MM.1S (cell line): ENCODE results near the gene CHST11.

Experiments used
- DNase-seq: peaks from one replicate; pipeline ENCODE4 v3.0.0-alpha.2; 2015
- H2AFZ ChIP-seq: fragments of 300-600 bp; sonication (generic); 2 replicates; pipeline ENCODE4 v1.6.0; 2016; ENCODE audit warnings: antibody characterized with exemption, low read length
- H3F3A ChIP-seq: fragments of 300-600 bp; sonication (generic); 2 replicates; pipeline ENCODE4 v1.6.1; 2016; ENCODE audit warnings: mild to moderate bottlenecking, antibody characterized with exemption, low read length, moderate library complexity, mixed read lengths; ENCODE audit not compliant: insufficient read depth
- H3K27ac ChIP-seq: fragments of 300-600 bp; sonication (generic); 2 replicates; pipeline ENCODE4 v1.5.1; 2016; ENCODE audit warnings: mild to moderate bottlenecking, low read length
- H3K27me3 ChIP-seq: fragments of 300-600 bp; sonication (generic); replicated peaks from 2 replicates; pipeline ENCODE4 v1.6.0; 2016; ENCODE audit warnings: low read length; ENCODE audit not compliant: insufficient read depth
- H3K36me3 ChIP-seq: fragments of 300-600 bp; sonication (generic); replicated peaks from 2 replicates; pipeline ENCODE4 v1.6.1; 2016; ENCODE audit warnings: mild to moderate bottlenecking, low read length, mixed read lengths; ENCODE audit not compliant: insufficient read depth
- H3K4me1 ChIP-seq: fragments of 300-600 bp; sonication (generic); 2 replicates; pipeline ENCODE4 v1.6.1; 2016; ENCODE audit warnings: low read length, mixed read lengths
- H3K4me2 ChIP-seq: fragments of 300-600 bp; sonication (generic); 2 replicates; pipeline ENCODE4 v1.6.0; 2016; ENCODE audit warnings: low read depth, low read length
- H3K4me3 ChIP-seq: fragments of 300-600 bp; sonication (generic); 2 replicates; pipeline ENCODE4 v1.5.1; 2016; ENCODE audit warnings: low read length, mixed read lengths
- H3K79me2 ChIP-seq: fragments of 300-600 bp; sonication (generic); 2 replicates; pipeline ENCODE4 v1.6.1; 2016; ENCODE audit warnings: mixed run types, low read length, mixed read lengths
- H3K9ac ChIP-seq: fragments of 300-600 bp; sonication (generic); 2 replicates; pipeline ENCODE4 v1.6.1; 2016; ENCODE audit warnings: low read length, mixed read lengths
- H3K9me2 ChIP-seq: fragments of 300-600 bp; sonication (generic); replicated peaks from 2 replicates; pipeline ENCODE4 v1.6.1; 2016; ENCODE audit warnings: mild to moderate bottlenecking, low read length, mixed read lengths; ENCODE audit not compliant: insufficient read depth
- H3K9me3 ChIP-seq: fragments of 300-600 bp; sonication (generic); replicated peaks from 2 replicates; pipeline ENCODE4 v1.6.1; 2016; ENCODE audit warnings: mild to moderate bottlenecking, low read length, mixed read lengths; ENCODE audit not compliant: insufficient read depth
- H4K20me1 ChIP-seq: fragments of 300-600 bp; sonication (generic); 2 replicates; pipeline ENCODE4 v1.6.1; 2016; ENCODE audit warnings: mild to moderate bottlenecking, low read length, moderate library complexity, mixed read lengths; ENCODE audit not compliant: insufficient read depth
- CTCF ChIP-seq: fragments of 300-600 bp; sonication (generic); IDR thresholded peaks from 2 replicates; pipeline ENCODE4 v1.5.1; 2016; ENCODE audit warnings: antibody characterized with exemption, low read length, mixed read lengths
- EZH2 ChIP-seq: fragments of 300-600 bp; sonication (generic); optimal IDR thresholded peaks from 2 replicates; pipeline ENCODE3; 2017; ENCODE audit warnings: low read depth, mild to moderate bottlenecking, antibody characterized with exemption, low read length, mixed read lengths
- EZH2phosphoT487 ChIP-seq: fragments of 300-600 bp; sonication (generic); IDR thresholded peaks from 2 replicates; pipeline ENCODE4 v1.6.1; 2018; ENCODE audit warnings: antibody characterized with exemption, low read length

Gene CHST11

GRCh38 chr12:104809251-104809650, 352.5 kb downstream of the CHST11 start:
- no peaks in the 10 kb centered on the region for H3K79me2 ChIP-seq
- no peaks in the 10 kb centered on the region for H3K36me3 ChIP-seq
- H3K27me3 ChIP-seq: no peaks in the 10 kb centered on the region
- no peak for DNase-seq
- H3K4me1 ChIP-seq: no peaks in the 10 kb centered on the region
- H3K4me2 ChIP-seq: no peak overlapping the region
- no peak overlapping the region for H3K27ac ChIP-seq
- H3F3A ChIP-seq: no peaks in the 10 kb centered on the region
- H3K9me2 ChIP-seq: no peaks in the 10 kb centered on the region
- no peak overlapping the region for H3K9ac ChIP-seq
- no peaks in the 10 kb centered on the region for H3K9me3 ChIP-seq
- no peak overlapping the region for H3K4me3 ChIP-seq
- H2AFZ ChIP-seq: no peak overlapping the region
- TF ChIP-seq CTCF (no peak), EZH2phosphoT487 (no peak), EZH2 (no peak)
- H4K20me1 ChIP-seq: no peaks in the 10 kb centered on the region

- H3K79me2 ChIP-seq: no peaks in the 10 kb centered on the region
- no peak overlapping the region for H3K27ac ChIP-seq
- no peaks in the 10 kb centered on the region for H3K4me1 ChIP-seq
- no peak overlapping the region for H3K4me2 ChIP-seq
- no peaks in the 10 kb centered on the region for H3K36me3 ChIP-seq
- TF ChIP-seq EZH2 (no peak), CTCF (no peak), EZH2phosphoT487 (no peak)
- H3F3A ChIP-seq: no peaks in the 10 kb centered on the region
- no peak for DNase-seq
- no peaks in the 10 kb centered on the region for H3K27me3 ChIP-seq
- no peaks in the 10 kb centered on the region for H3K9me2 ChIP-seq
- no peak overlapping the region for H3K4me3 ChIP-seq
- no peaks in the 10 kb centered on the region for H3K9me3 ChIP-seq
- H4K20me1 ChIP-seq: no peaks in the 10 kb centered on the region
- no peak overlapping the region for H2AFZ ChIP-seq
- no peak overlapping the region for H3K9ac ChIP-seq
Observed at GRCh38 chr12:104809706-104810385, 353.1 kb downstream of the CHST11 start.
